WERI-Rb-1 (cell line): ENCODE measurements around the gene PMVK.

Source experiments
- DNase-seq: peaks from one replicate; pipeline ENCODE4 v3.0.0-alpha.2; 2020
- H3K27ac ChIP-seq: fragments of 250-450 bp; sonication (Bioruptor Pico); 2 replicates; pipeline ENCODE4 v1.5.1; 2020; ENCODE audit warnings: mild to moderate bottlenecking, moderate library complexity
- H3K27me3 ChIP-seq: fragments of 250-450 bp; sonication (Bioruptor Pico); 2 replicates; pipeline ENCODE4 v1.5.1; 2021; ENCODE audit warnings: mild to moderate bottlenecking, low read depth, moderate library complexity; ENCODE audit not compliant: insufficient read depth, severe bottlenecking
- H3K36me3 ChIP-seq: fragments of 250-450 bp; sonication (Bioruptor Pico); 2 replicates; pipeline ENCODE4 v1.5.1; 2020; ENCODE audit warnings: mild to moderate bottlenecking, moderate library complexity
- H3K4me3 ChIP-seq: 2 replicates; pipeline ENCODE4 v1.5.1; 2011; ENCODE audit warnings: low read depth, mild to moderate bottlenecking, control low read depth, low read length
- H3K9me3 ChIP-seq: fragments of 250-450 bp; sonication (Bioruptor Pico); 2 replicates; pipeline ENCODE4 v1.5.1; 2021; ENCODE audit warnings: mild to moderate bottlenecking, moderate library complexity; ENCODE audit not compliant: severe bottlenecking
- TF ChIP-seq, protein P1 (sequence below): IDR thresholded peaks from 2 replicates; pipeline ENCODE4 v1.5.1; 2011; ENCODE audit warnings: low read depth, mild to moderate bottlenecking, control low read depth, inconsistent platforms, low read length

Gene PMVK

DNA sequence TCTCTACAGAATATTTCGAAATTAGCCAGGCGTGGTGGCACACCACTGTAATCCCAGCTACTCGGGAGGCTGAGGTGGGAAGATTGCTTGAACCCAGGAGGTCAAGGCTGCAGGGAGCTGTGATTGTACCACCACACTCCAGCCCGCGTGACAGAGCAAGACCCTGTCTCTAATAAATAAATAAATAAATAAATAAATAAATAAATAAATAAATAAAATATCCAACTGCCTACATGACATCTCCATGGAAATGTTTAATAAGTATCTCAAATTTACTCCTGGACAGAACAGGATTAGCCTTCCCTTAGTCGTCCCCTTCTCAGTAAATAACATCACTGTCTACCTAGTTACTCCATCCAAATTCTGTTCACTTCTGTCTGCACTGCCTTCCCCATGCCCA, 37.5 kb downstream of the PMVK start:
- no peak for DNase-seq
- H3K9me3 ChIP-seq: no peaks in the 10 kb centered on the region
- no peaks in the 10 kb centered on the region for H3K36me3 ChIP-seq
- TF ChIP-seq, protein P1, sequence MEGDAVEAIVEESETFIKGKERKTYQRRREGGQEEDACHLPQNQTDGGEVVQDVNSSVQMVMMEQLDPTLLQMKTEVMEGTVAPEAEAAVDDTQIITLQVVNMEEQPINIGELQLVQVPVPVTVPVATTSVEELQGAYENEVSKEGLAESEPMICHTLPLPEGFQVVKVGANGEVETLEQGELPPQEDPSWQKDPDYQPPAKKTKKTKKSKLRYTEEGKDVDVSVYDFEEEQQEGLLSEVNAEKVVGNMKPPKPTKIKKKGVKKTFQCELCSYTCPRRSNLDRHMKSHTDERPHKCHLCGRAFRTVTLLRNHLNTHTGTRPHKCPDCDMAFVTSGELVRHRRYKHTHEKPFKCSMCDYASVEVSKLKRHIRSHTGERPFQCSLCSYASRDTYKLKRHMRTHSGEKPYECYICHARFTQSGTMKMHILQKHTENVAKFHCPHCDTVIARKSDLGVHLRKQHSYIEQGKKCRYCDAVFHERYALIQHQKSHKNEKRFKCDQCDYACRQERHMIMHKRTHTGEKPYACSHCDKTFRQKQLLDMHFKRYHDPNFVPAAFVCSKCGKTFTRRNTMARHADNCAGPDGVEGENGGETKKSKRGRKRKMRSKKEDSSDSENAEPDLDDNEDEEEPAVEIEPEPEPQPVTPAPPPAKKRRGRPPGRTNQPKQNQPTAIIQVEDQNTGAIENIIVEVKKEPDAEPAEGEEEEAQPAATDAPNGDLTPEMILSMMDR: no peak
- no peaks in the 10 kb centered on the region for H3K27me3 ChIP-seq
- no peak overlapping the region for H3K4me3 ChIP-seq
- no peak overlapping the region for H3K27ac ChIP-seq

DNA sequence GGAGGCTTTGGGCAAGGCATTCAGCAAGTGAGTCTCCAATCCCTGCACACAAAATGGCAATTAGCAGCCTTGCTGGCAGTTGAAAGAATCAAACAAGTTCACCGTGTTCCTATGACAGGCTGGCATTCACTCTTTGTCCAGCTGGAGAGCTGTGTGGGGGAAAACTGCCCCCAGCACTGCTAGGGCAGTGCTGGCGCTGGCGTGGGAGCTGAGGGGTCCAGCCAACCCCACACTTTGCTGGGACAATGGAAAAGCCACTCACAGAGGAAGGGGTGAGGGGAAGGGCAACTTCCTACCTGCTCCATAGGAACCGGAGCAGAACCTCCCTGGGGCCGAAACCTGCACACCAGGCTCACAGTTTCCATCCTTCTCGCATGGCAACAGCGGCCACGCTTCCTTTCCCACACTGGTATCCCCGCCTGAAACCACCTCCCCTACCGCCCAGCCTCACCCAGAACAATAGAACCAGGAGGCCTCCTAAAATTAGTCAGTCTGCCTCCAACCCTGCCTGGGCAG, 39.7 kb downstream of the PMVK start:
- Histone ChIP-seq H3K9me3 (peaks cover 4% of the 10 kb centered on the region), H3K36me3 (no peaks in the 10 kb centered on the region), H3K4me3 (no peak overlapping the region), H3K27me3 (peaks cover 2% of the 10 kb centered on the region), H3K27ac (no peak overlapping the region)
- TF ChIP-seq, protein P1: no peak
- no peak for DNase-seq

DNA sequence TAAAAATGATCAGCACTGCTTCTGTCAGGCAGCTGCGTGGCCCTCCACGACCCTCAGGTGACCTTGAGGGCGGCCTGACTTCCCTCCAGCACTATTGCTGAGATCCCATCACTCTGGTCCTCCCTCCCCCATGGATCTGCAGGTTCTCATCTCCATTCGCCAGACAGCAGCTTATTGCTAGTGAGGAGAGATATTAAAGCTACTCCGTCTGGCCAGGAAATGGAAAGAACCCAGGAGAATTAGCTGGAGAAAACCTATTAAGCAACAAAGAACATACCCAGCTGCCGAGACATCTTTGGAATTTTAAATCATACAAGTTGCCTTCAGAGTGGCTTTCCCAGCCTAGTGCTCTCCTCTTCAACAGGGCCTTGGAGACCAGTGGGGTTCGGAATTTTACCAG, 40.7 kb downstream of the PMVK start:
- TF ChIP-seq, protein P1: no peak
- no peak overlapping the region for H3K27ac ChIP-seq

DNA sequence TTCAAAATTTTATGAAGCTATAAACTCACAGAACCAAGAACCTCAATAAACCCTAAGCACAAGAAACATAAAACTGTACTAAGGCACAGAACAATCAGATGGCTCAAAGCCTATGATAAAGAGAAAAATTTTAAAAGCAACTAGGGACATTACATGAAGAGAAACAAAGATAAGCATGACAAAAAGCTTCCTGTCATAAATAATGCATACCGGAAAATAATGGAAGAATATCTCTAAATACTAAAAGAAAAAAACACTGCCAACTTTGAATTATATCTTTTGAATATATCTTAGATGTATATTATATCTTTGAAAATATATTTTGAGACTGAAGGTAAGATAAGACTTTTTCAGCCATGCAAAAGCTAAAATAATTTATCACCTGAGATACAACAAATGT, 45.1 kb downstream of the PMVK start:
- H3K36me3 ChIP-seq: no peaks in the 10 kb centered on the region
- H3K27me3 ChIP-seq: peaks cover 2% of the 10 kb centered on the region
- no peak overlapping the region for H3K27ac ChIP-seq
- TF ChIP-seq, protein P1: no peak
- H3K9me3 ChIP-seq: peaks cover 4% of the 10 kb centered on the region
- no peak for DNase-seq
- H3K4me3 ChIP-seq: no peak overlapping the region

More for the DNA sequence above, 40.7 kb downstream of the PMVK start:
- no peaks in the 10 kb centered on the region for H3K36me3 ChIP-seq
- H3K4me3 ChIP-seq: no peak overlapping the region
- DNase-seq: peak; percentile 54
- peaks cover 2% of the 10 kb centered on the region for H3K27me3 ChIP-seq
- peaks cover 4% of the 10 kb centered on the region for H3K9me3 ChIP-seq

DNA sequence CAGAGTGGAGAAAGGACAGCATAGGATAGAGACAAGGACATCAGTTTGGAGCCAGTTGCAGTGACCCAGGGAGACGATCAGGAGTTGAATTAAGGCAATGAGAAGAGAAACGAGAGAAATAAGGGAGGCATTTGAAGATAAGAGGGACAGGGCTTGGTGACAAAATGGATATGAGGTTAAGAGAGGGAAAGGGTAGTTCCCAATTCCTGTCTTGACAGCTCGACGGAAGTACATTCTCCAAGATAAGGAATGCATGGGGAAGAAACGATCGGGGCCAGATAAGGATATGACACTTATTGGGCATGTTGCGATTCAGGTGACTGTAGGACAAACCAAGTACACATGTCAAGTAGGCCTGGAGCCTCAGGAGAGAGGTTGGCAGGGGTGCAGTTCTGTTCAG, 47.8 kb downstream of the PMVK start:
- Histone ChIP-seq H3K27me3 (peaks cover 2% of the 10 kb centered on the region), H3K4me3 (no peak overlapping the region), H3K9me3 (peaks cover 4% of the 10 kb centered on the region), H3K27ac (no peak overlapping the region), H3K36me3 (no peaks in the 10 kb centered on the region)
- TF ChIP-seq, protein P1: no peak
- DNase-seq: no peak
